Activated CD4-positive, alpha-beta T cell treated with anti-CD3 and anti-CD28 coated beads, Interleukin-2, amount 50 U/mL, for 4 hours (primary cell): ENCODE data around the gene TULP1.
A peak's percentile ranks its signal among the peaks of the same experiment; 100 is the strongest.

Source experiments
- DNase-seq, 2 experiments: peaks; one replicate each; pipeline ENCODE4 v3.0.0-alpha.2; 2020

TULP1 gene

DNA sequence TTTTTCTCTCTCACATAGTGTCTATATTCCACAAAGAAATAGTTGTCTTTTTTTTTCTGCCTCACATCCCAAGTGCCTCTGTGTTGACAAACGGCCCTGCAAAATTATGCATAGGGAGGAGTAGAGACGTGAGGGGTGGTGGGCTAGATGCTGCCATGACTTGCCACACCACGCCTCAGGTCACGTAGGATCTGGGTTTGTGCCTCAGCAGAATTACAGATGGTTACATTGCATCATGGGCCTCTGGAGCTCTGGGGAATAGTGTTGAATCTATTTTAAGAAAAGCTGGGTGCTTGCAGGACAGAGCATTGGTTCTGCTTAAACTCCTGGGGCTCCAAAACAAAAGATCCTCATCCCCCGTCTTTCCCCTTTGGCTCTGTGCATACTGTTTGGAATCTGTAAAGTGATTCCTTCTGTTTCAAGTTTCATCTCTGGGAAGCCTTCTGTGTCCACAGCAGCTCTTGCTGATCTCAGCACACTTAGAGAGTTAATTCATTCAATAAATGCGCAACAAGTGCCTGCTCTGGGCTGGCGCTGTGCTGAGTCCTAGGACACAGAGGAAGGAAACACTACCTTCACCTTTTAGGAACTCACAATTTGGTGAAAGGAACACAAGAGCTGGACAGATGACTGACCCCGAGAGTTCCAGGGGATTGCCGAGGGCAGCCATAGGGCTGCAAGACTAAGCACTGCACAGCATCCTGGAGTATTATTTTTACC is 58.1 kb downstream of the TULP1 start:
- no peak for DNase-seq

DNA sequence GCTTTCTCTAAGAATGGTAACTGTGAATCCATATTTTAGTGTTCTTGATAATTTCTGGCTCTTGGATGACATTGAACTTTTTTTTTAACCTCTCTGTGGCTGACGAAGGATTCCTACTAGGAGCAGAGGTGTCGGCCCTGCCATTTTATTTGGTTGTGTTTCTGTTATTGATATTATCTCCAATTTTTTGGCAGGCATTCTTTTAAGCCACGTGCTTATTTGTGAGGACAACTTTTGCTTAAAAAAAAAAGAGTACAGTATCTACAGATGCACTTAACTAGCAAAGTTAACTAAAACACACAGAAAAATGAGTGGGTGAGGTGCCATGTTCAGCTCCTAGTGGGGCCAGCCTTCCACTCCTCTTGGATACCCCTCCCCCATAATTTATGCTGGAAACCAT is 59.5 kb downstream of the TULP1 start:
- no peak for DNase-seq

DNA sequence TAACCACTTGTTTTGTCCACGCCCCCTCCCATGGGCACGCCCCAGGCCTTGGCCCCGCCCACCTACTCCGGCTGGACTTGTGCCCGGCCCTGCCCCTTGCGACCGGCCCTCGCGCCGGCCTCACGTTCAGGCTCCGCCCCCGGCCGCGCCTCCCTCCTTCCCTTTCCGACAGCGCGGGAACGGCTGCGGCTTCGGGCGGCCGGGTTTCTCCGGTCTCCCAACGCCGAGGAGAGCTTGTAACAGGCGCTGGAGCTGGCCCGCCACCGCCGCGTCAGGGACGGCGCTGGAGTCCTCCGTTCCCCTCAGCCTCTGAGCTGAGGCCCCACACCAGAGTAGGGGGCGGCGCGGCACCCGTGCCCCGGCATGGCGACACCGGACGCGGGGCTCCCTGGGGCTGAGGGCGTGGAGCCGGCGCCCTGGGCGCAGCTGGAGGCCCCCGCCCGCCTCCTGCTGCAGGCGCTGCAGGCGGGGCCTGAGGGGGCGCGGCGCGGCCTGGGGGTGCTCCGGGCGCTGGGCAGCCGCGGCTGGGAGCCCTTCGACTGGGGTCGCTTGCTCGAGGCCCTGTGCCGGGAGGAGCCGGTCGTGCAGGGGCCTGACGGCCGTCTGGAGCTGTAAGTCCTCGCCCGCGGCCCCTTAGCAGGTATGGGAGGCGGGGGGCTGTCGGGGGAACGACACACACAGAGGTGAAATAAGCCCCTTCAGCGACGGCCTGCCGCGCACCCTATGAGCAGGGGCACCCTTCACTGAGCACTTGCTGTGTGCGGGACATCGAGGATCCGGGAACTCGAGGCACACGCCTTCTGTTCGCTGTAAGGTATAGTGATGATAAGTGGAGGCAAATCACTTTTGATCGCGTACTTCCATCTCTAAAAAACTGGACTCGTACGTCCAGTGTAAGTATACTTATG is 60.3 kb downstream of the TULP1 start, which contains the start of gene FANCE:
Gene FANCE (plus strand): TSS at position 156 of the 908 bp plus-strand sequence. CDS start 208 bp downstream, at position 364.
- peak; percentile 78 to 80 for DNase-seq

DNA sequence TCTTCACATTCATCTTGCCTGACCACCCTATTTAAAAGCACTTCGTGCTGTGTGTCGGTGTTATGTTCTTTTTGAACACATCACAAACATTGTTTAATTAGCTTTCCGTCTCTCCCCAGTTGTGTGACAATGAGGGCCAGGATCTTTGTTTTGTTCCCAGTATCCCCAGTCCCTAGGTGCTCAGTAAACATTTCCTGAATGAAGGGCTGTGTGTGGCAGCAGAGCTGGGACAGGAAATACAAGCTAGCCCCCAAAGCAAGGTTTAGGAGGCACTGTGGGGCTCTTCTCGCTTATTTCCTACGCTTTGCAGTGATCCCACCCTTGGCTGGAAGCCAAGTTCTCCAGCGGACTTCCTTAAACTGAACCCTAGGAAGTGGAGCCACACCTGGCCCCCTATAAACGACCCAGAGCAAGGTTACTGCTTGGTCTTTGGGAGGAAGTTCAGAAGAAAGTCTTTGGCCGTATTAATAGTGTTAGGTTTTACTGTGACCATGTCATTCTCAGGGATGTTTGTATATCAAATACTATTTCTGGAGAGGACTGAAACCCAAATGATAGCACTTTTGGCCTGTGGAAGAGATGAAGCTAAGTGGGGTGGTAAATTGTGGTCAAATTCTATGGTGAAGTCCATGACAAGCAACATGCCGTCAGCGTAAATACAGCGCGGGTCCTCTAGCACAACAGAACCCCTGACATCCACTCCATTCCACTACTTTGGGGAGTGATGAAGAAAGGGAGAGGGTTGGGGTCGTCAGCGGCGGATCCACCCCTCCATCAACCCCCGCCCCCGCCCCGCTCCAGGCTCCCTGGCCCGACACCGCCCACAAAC is 61.1 kb downstream of the TULP1 start:
- no peak for DNase-seq

DNA sequence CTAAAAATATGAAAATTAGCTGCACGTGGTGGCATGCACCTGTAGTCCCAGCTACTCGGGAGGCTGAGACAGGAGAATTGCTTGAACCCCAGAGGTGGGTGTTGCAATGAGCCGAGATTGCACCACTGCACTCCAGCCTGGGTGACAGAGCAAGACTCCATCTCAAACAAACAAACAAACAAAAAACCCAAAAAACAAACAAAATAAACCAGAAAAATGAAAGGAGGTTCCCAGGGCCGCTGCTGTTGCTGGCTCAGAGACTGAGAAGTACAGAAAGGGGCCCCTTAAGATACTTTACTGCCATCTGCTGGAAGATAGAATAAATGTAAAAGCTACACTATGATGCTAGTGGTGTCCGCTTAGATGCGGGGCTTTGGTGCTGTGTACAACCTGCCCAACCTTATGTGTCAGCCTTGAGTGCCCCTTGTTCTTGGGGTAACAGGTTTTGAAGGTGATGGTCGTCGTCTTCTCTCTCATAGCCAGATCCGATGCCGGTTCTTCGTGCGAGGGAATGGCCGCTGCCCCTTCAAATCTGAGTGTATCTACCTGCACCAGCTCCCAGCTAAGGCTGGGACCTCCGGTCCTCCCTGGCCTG is 63.3 kb downstream of the TULP1 start:
- DNase-seq, result peak in 1 of 2 experiments; percentile 7

DNA sequence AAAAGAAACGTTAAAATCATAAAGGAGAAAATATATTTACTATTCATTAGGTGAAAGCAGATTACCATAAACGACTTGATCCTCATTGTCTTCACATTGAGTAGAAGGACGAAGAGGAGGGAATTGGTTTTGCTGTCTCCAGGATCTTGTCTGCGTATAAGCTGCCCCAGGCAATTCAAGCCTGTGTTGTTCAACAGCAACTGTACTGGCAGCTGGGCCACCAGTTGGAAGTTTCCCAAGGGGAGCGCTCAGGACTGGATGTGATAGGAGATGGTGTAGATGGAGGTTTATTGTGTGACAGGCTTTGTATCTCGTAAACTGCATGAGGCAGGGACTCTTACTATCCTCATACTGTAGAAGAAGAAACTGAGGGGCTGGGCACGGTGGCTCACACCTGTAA is 64.5 kb downstream of the TULP1 start:
- no peak for DNase-seq
